GM06990 (cell line): Measurements from ENCODE around the gene SLC29A3.
A peak's percentile ranks its signal among the peaks of the same experiment; 100 is the strongest.

Source experiments
- DNase-seq: peaks from one replicate; pipeline ENCODE4 v3.0.0-alpha.2; 2011; ENCODE audit not compliant: insufficient read length; ENCODE audit errors: extremely low read depth
- H3K27me3 ChIP-seq: replicated peaks from 2 replicates; pipeline ENCODE4 v1.6.0; 2011; ENCODE audit warnings: low read length; ENCODE audit not compliant: control insufficient read depth, insufficient read depth
- H3K36me3 ChIP-seq: 2 replicates; pipeline ENCODE4 v1.5.1; 2011; ENCODE audit warnings: low read length; ENCODE audit not compliant: control insufficient read depth, insufficient read depth
- H3K4me3 ChIP-seq: replicated peaks from 2 replicates; pipeline ENCODE4 v1.5.1; 2011; ENCODE audit warnings: low read depth, mild to moderate bottlenecking, control low read depth, low read length
- TF ChIP-seq, protein P1 (sequence below): IDR thresholded peaks from 2 replicates; pipeline ENCODE4 v1.5.1; 2011; ENCODE audit warnings: low read length, control low read depth, mild to moderate bottlenecking, inconsistent platforms; ENCODE audit not compliant: insufficient read depth, poor library complexity, severe bottlenecking

The SLC29A3 gene

GRCh38 chr10:71319800-71320392 is 837 bp downstream of the SLC29A3 start:
- DNase-seq = no peak
- H3K36me3 ChIP-seq = peaks cover 3% of the 10 kb centered on the region
- H3K4me3 ChIP-seq = peak overlapping the region; percentile 77
- TF ChIP-seq, protein P1, sequence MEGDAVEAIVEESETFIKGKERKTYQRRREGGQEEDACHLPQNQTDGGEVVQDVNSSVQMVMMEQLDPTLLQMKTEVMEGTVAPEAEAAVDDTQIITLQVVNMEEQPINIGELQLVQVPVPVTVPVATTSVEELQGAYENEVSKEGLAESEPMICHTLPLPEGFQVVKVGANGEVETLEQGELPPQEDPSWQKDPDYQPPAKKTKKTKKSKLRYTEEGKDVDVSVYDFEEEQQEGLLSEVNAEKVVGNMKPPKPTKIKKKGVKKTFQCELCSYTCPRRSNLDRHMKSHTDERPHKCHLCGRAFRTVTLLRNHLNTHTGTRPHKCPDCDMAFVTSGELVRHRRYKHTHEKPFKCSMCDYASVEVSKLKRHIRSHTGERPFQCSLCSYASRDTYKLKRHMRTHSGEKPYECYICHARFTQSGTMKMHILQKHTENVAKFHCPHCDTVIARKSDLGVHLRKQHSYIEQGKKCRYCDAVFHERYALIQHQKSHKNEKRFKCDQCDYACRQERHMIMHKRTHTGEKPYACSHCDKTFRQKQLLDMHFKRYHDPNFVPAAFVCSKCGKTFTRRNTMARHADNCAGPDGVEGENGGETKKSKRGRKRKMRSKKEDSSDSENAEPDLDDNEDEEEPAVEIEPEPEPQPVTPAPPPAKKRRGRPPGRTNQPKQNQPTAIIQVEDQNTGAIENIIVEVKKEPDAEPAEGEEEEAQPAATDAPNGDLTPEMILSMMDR = no peak
- H3K27me3 ChIP-seq = no peaks in the 10 kb centered on the region

- no peak overlapping the region for H3K4me3 ChIP-seq
- TF ChIP-seq, protein P1 = no peak
- no peak for DNase-seq
- no peaks in the 10 kb centered on the region for H3K27me3 ChIP-seq
- peaks cover 6% of the 10 kb centered on the region for H3K36me3 ChIP-seq
These were observed 1.5 kb downstream of the SLC29A3 start for GRCh38 chr10:71320592-71320991.

GRCh38 chr10:71321386-71321785 is 2.3 kb downstream of the SLC29A3 start:
- Histone ChIP-seq H3K36me3 (peaks cover 6% of the 10 kb centered on the region), H3K4me3 (no peak overlapping the region), H3K27me3 (no peaks in the 10 kb centered on the region)
- DNase-seq = no peak
- TF ChIP-seq, protein P1 = no peak

GRCh38 chr10:71323407-71323806 is 4.3 kb downstream of the SLC29A3 start:
- H3K4me3 ChIP-seq = no peak overlapping the region
- TF ChIP-seq, protein P1 = no peak
- no peaks in the 10 kb centered on the region for H3K27me3 ChIP-seq
- H3K36me3 ChIP-seq = peaks cover 6% of the 10 kb centered on the region
- no peak for DNase-seq

DNA sequence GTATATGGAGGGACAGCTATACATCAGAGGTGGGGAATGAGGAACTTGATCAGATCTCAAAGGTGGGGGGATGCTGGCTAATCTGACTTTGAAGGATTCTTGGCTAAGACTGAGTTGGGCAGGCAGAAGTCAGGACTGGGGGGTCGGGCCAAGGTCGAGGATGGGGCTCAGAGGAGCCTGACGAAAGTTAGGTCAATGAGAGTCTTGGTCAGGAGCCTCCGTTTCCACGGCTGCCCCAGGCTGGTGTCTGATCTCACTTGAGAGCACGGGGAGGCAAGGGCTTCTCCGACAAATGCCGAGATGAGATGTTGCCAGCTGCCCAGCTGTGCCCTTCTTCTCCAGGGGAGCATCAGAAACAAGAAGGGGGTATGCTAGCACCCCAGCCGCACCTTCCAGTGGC is 5.7 kb downstream of the SLC29A3 start:
- peaks cover 7% of the 10 kb centered on the region for H3K36me3 ChIP-seq

DNA sequence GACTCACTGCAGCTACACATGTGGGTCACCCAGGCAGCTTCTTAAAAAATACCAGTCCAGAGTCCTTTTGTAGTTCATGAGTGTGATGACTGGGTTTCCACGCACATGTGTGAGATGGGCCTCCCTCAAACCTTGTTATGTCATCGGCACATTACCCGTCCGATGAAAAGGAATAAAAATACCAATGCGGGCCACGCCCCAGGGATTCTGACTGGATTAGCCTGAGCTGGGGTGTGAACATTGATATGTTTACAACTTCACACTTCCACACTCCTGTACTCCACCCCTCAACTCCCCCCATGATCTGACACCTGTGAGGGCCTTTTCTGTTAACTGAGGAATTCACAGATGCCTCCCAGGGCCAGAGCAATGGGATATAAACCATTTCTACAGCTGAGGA is 6.2 kb downstream of the SLC29A3 start:
- Histone ChIP-seq H3K36me3 (peaks cover 7% of the 10 kb centered on the region), H3K27me3 (no peaks in the 10 kb centered on the region), H3K4me3 (no peak overlapping the region)
- TF ChIP-seq, protein P1 = no peak
- no peak for DNase-seq

More for the DNA sequence above, 5.7 kb downstream of the SLC29A3 start:
- no peak overlapping the region for H3K4me3 ChIP-seq
- TF ChIP-seq, protein P1 = no peak
- DNase-seq = no peak
- no peaks in the 10 kb centered on the region for H3K27me3 ChIP-seq
